Measurements from ENCODE around the gene RPS4Y1. TPM values are rescaled to one million over a fixed set of nuclear protein-coding genes. Genes with fewer than 3 reads are reported as not detected.
"Not testable (repeated sequence)": the region's sequence is repeated elsewhere in the genome, so short reads cannot be mapped to it uniquely, and the experiment has no call there.

Gene RPS4Y1
- total RNA-seq, 4 donors from 2014 or later: 0.53 to 287 (median 129) TPM

DNA sequence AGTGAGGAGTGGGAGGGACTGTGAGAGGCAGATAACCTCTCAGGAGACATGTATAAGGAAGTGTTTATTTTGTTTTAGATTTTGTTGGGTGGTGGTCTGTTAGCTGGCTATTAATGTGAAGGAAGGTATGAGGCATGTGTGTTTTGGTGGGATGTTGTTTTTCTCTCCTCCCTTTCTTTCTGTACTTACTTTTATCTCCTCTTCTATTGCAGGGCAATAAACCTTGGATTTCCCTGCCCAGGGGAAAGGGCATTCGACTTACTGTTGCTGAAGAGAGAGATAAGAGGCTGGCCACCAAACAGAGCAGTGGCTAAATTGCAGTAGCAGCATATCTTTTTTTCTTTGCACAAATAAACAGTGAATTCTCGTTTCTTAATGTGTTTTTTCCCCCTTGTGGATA is 25.2 kb downstream of the RPS4Y1 start:
- DNase-seq (ENCODE audit: low spot score in 2 of 2): no peak
- H3K4me3 ChIP-seq (ENCODE audit: low read depth, poor library complexity, severe bottlenecking): no peak overlapping the region
- intact Hi-C loops (cut with DNase I; ENCODE audit: low total_unique reads): no loop called here
- WGBS, 2 donors: 34% methylated on average over 2 of the region's 2 CpGs; no CpG with 5 or more reads in 1 of the 2 donors
- TF ChIP-seq POLR2A (IDR thresholded peaks at IDR 0.05): no peak
- TF ChIP-seq, protein P1, sequence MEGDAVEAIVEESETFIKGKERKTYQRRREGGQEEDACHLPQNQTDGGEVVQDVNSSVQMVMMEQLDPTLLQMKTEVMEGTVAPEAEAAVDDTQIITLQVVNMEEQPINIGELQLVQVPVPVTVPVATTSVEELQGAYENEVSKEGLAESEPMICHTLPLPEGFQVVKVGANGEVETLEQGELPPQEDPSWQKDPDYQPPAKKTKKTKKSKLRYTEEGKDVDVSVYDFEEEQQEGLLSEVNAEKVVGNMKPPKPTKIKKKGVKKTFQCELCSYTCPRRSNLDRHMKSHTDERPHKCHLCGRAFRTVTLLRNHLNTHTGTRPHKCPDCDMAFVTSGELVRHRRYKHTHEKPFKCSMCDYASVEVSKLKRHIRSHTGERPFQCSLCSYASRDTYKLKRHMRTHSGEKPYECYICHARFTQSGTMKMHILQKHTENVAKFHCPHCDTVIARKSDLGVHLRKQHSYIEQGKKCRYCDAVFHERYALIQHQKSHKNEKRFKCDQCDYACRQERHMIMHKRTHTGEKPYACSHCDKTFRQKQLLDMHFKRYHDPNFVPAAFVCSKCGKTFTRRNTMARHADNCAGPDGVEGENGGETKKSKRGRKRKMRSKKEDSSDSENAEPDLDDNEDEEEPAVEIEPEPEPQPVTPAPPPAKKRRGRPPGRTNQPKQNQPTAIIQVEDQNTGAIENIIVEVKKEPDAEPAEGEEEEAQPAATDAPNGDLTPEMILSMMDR (IDR thresholded peaks at IDR 0.05): no peak

DNA sequence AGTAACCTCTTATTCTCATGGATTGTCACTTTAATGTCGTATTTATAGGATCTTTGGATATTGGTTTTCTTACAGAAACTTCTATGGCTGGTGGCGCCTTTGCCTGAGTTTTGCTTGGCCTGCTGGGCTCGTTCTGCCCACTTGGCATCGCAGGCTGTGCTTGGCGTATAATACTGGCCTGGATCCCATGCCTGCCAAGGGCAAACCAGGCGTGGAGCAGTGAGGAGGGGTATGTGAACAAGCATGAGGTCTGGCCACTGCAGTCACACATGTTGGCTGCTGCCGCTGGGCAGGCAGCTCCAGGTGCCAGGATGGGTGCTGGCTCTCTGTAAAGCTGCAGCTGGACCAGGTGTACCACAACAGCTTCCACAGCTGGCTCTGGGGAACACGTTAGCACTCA is 26.1 kb downstream of the RPS4Y1 start:
- 69% methylated on average over 6 of the region's 8 CpGs; no CpG with 5 or more reads in 1 of the 2 donors for WGBS, 2 donors
- intact Hi-C loops (cut with DNase I; ENCODE audit: low total_unique reads): no loop called here
- TF ChIP-seq, protein P1 (IDR thresholded peaks at IDR 0.05): no peak
- TF ChIP-seq POLR2A (IDR thresholded peaks at IDR 0.05): no peak
- H3K4me3 ChIP-seq (ENCODE audit: low read depth, poor library complexity, severe bottlenecking): no peak overlapping the region
- DNase-seq (ENCODE audit: low spot score in 2 of 2): no peak

DNA sequence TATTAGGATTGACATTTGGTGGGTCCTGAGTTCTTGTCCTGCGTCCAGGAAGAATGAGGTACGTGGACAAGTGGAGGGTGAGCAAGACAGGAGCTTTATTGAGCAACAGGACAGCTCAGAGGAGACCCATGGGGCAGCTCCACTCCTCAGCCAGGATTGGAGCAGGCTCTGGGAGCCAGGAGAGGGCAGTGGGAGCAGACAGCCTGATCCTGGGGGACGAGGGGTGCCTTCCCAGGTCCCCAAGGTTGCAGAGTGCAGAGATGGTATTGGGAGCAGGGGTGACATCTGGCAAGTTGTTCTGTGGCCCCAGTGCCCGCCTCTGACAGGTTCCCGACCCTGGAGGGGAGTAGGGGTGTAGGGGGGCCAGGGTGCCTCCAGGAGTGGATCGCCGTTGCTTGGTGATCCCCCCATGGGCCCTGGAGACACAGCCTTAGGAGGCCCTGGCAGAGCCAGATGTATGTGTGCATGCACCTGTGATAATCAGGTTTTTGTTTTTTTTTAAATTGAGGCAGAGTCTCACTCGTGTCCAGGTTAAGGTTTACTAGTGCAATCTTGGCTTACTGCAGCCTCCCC is 26.7 kb downstream of the RPS4Y1 start:
- DNase-seq (ENCODE audit: low spot score in 2 of 2): no peak
- no peak overlapping the region for H3K4me3 ChIP-seq (ENCODE audit: low read depth, poor library complexity, severe bottlenecking)
- intact Hi-C loops (cut with DNase I; ENCODE audit: low total_unique reads): no loop called here
- TF ChIP-seq, protein P1 (IDR thresholded peaks at IDR 0.05): no peak
- no peak for TF ChIP-seq POLR2A (IDR thresholded peaks at IDR 0.05)
- WGBS, 2 donors: 83% methylated on average over 3 of the region's 8 CpGs; no CpG with 5 or more reads in 1 of the 2 donors

DNA sequence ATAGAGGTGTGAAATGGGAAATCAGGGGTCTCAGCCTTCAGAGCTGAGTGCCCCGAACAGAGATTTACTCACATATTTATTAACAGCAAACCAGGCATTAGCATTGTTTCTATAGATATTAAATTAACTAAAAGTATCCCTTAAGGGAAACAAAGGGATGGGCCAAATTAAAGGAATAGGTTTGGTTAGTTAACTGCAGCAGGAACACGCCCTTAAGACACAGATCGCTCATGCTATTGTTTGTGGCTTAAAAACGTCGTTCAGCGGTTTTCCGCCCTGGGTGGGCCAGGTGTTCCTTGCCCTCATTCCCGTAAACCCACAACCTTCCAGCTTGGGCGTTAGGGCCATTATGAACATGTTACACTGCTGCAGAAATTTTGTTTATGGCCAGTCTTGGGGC is 30.8 kb downstream of the RPS4Y1 start:
- H3K4me3 ChIP-seq (ENCODE audit: low read depth, poor library complexity, severe bottlenecking); DNase-seq (ENCODE audit: low spot score in 2 of 2); intact Hi-C loops (cut with DNase I; ENCODE audit: low total_unique reads): not testable (repeated sequence)
- 96% methylated on average over 9 of the region's 9 CpGs; no CpG with 5 or more reads in 1 of the 2 donors for WGBS, 2 donors

DNA sequence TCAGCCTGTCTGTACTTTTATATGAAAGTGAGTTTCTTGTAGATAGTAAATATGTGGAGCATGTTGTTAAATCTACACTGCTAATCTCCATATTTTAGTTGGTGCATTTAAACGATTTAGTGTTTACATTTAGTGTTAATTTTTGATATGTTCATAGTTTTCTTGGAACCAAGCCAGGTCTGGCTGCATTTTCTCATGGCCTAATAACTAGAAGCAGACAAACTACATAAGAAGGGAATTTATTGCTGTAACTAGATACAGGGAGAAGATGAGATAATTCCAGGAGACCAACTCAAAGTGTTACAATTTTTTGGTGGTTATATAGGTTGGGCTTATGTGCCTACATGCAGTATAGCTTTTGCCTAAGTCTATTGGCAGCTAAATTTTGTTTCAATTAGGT is 32.8 kb downstream of the RPS4Y1 start:
- WGBS, 2 donors: 17% methylated on average over 1 of the region's 1 CpG; no CpG with 5 or more reads in 1 of the 2 donors

DNA sequence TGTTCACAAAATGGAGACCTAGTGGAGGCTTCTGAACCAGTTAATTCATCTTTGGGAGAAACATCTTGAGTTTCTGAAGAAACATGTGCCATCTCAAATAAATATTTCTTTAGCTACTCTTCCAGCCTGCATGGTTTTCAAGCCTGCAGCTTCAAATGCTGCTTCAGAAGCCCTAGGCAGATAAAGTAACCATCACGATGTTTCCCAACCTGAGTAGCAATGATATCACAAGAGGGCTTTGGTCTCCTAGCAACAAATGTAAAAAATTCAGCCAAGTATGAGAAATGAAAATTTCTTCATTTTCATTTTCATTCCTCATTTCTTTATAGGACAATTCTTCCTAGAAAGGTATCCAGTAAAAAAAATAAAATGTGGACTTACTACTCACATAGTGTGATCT is 42.2 kb downstream of the RPS4Y1 start:
- intact Hi-C loops (cut with DNase I; ENCODE audit: low total_unique reads): no loop called here
- no peak for TF ChIP-seq POLR2A (IDR thresholded peaks at IDR 0.05)
- TF ChIP-seq, protein P1 (IDR thresholded peaks at IDR 0.05): no peak
- no peak overlapping the region for H3K4me3 ChIP-seq (ENCODE audit: low read depth, poor library complexity, severe bottlenecking)
- no peak for DNase-seq (ENCODE audit: low spot score in 2 of 2)
- 60% methylated on average over 1 of the region's 1 CpG; no CpG with 5 or more reads in 1 of the 2 donors for WGBS, 2 donors

More for the DNA sequence above, 32.8 kb downstream of the RPS4Y1 start:
- DNase-seq (ENCODE audit: low spot score in 2 of 2): no peak
- no peak for TF ChIP-seq POLR2A (IDR thresholded peaks at IDR 0.05)
- TF ChIP-seq, protein P1 (IDR thresholded peaks at IDR 0.05): no peak
- H3K4me3 ChIP-seq (ENCODE audit: low read depth, poor library complexity, severe bottlenecking): no peak overlapping the region
- intact Hi-C loops (cut with DNase I; ENCODE audit: low total_unique reads): no loop called here
